H1 (cell line): ENCODE measurements around the gene ZNF394.

Source experiments
- EP300 ChIP-seq, 2 experiments: IDR thresholded peaks; 1 replicate in 1 of 2; 2 replicates in 1 of 2; pipeline ENCODE4 v1.6.1; 2011 to 2012; ENCODE audit warnings: low read depth in 2 of 2, low read length in 2 of 2, mild to moderate bottlenecking in 2 of 2, borderline replicate concordance in 1 of 2, inconsistent platforms in 1 of 2, moderate library complexity in 1 of 2
- NRF1 ChIP-seq: IDR thresholded peaks from 2 replicates; pipeline ENCODE4 v1.6.1; 2011; ENCODE audit warnings: mild to moderate bottlenecking, low read depth, low read length, improper control_type of control experiment
- POLR2AphosphoS5 ChIP-seq: IDR thresholded peaks from 2 replicates; pipeline ENCODE4 v1.6.1; 2011; ENCODE audit warnings: low read depth, low read length
- SIN3A ChIP-seq, 2 experiments: IDR thresholded peaks in 1 of 2; conservative IDR thresholded peaks in 1 of 2; 2 replicates each; pipeline ENCODE4 v1.6.1; 2011 to 2012; ENCODE audit warnings: low read length in 2 of 2, improper control_type of control experiment in 1 of 2, low read depth in 1 of 2, mild to moderate bottlenecking in 1 of 2
- SP1 ChIP-seq: IDR thresholded peaks from 2 replicates; pipeline ENCODE4 v1.6.1; 2011; ENCODE audit warnings: low read depth, low read length
- YY1 ChIP-seq: IDR thresholded peaks from 2 replicates; pipeline ENCODE4 v1.6.1; 2011; ENCODE audit warnings: low read depth, mild to moderate bottlenecking, low read length
- TF ChIP-seq, protein P1 (sequence below), 3 experiments: IDR thresholded peaks; 1 replicate in 2 of 3; 2 replicates in 1 of 3; pipeline versions ENCODE4 v1.5.1 to v1.6.1; 2011; ENCODE audit warnings: low read length in 3 of 3, mild to moderate bottlenecking in 3 of 3, inconsistent platforms in 2 of 3, low read depth in 1 of 3, moderate library complexity in 1 of 3; ENCODE audit not compliant: insufficient read depth in 1 of 3; ENCODE audit errors: control extremely low read depth in 1 of 3

GRCh38 chr7:99453105-99453504 lies 47.0 kb downstream of the ZNF394 start:
- no peak for TF ChIP-seq SP1
- TF ChIP-seq, protein P1, sequence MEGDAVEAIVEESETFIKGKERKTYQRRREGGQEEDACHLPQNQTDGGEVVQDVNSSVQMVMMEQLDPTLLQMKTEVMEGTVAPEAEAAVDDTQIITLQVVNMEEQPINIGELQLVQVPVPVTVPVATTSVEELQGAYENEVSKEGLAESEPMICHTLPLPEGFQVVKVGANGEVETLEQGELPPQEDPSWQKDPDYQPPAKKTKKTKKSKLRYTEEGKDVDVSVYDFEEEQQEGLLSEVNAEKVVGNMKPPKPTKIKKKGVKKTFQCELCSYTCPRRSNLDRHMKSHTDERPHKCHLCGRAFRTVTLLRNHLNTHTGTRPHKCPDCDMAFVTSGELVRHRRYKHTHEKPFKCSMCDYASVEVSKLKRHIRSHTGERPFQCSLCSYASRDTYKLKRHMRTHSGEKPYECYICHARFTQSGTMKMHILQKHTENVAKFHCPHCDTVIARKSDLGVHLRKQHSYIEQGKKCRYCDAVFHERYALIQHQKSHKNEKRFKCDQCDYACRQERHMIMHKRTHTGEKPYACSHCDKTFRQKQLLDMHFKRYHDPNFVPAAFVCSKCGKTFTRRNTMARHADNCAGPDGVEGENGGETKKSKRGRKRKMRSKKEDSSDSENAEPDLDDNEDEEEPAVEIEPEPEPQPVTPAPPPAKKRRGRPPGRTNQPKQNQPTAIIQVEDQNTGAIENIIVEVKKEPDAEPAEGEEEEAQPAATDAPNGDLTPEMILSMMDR (IDR thresholded peaks at IDR 0.05; ENCODE audit: control extremely low read depth in 1 of 3, insufficient read depth in 1 of 3, low read depth in 1 of 3, low read length in 3 of 3), result no peak
- no peak for TF ChIP-seq SIN3A (conservative IDR thresholded peaks at IDR 0.05 in 1 of 2, IDR thresholded peaks at IDR 0.05 in 1 of 2; ENCODE audit: low read depth in 1 of 2, low read length in 2 of 2)
- no peak for TF ChIP-seq EP300 (IDR thresholded peaks at IDR 0.05; ENCODE audit: borderline replicate concordance in 1 of 2, low read depth in 2 of 2, low read length in 2 of 2)
- TF ChIP-seq YY1, result no peak
- TF ChIP-seq NRF1, result no peak
- TF ChIP-seq POLR2AphosphoS5, result no peak; the same call in 1 of the 2 replicates
